ENCODE data around the gene SYAP1. TPM values are rescaled to one million over a fixed set of nuclear protein-coding genes. Genes with fewer than 3 reads are reported as not detected.

The SYAP1 gene
- polyA plus RNA-seq, 4 donors = 17.6 to 38.4 (median 26.7) TPM

- Histone ChIP-seq H3K4me1 (ENCODE audit: control insufficient read depth in 3 of 3, insufficient read depth in 2 of 3, low read depth in 1 of 3, low read length in 2 of 3) (no peaks in the 10 kb centered on the region), H3K27ac (ENCODE audit: low read depth in 1 of 3, low read length in 2 of 3) (peak overlapping the region in 2 of 3 donors; percentile 86 to 98), H3K9me3 (ENCODE audit: control insufficient read depth in 2 of 2, insufficient read depth in 1 of 2, low read depth in 1 of 2, low read length in 1 of 2) (no peaks in the 10 kb centered on the region), H3K27me3 (ENCODE audit: control insufficient read depth in 3 of 3, insufficient read depth in 3 of 3, low read length in 3 of 3) (no peaks in the 10 kb centered on the region), H3K36me3 (ENCODE audit: control insufficient read depth in 3 of 3, insufficient read depth in 2 of 3, low read depth in 1 of 3, low read length in 3 of 3) (peaks cover 0 to 3% (median 0%) of the 10 kb centered on the region in 3 donors), H3K4me3 (ENCODE audit: low read depth in 1 of 3, low read length in 3 of 3) (peak overlapping the region; percentile 57 to 79 (median 67))
- peak in 1 of 2 donors; percentile 39 for DNase-seq
- WGBS, 3 donors = 2 to 6% (median 3%) methylated on average over 25 to 72 of the region's 73 CpGs
- no peak for FAIRE-seq
These were observed 67.7 kb downstream of the SYAP1 start for GRCh38 chrX:16786791-16787735.

DNA sequence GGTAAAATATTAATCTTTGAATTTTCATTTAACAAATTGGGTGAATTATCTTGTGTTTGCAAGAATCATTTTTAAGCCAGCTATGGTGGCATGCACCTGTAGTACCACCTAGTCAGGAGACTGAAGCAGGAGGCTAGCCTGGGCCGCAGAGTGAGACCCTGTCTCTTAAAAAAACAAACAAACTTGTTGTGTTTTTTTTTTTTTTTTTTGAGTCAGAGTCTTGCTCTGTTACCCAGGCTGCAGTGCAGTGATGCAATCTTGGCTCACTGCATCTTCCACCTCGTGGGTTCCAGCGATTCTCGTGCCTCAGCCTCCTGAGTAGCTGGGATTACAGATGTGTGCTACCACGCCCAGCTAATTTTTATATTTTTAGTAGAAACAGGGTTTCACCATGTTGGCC is 69.1 kb downstream of the SYAP1 start:
- Histone ChIP-seq H3K36me3 (ENCODE audit: control insufficient read depth in 3 of 3, insufficient read depth in 2 of 3, low read depth in 1 of 3, low read length in 3 of 3) (peaks cover 0 to 3% (median 0%) of the 10 kb centered on the region in 3 donors), H3K4me1 (ENCODE audit: control insufficient read depth in 3 of 3, insufficient read depth in 2 of 3, low read depth in 1 of 3, low read length in 2 of 3) (no peaks in the 10 kb centered on the region), H3K27ac (ENCODE audit: low read depth in 1 of 3, low read length in 2 of 3) (no peak overlapping the region), H3K9me3 (ENCODE audit: control insufficient read depth in 2 of 2, insufficient read depth in 1 of 2, low read depth in 1 of 2, low read length in 1 of 2) (no peaks in the 10 kb centered on the region), H3K27me3 (ENCODE audit: control insufficient read depth in 3 of 3, insufficient read depth in 3 of 3, low read length in 3 of 3) (no peaks in the 10 kb centered on the region), H3K4me3 (ENCODE audit: low read depth in 1 of 3, low read length in 3 of 3) (no peak overlapping the region)
- DNase-seq (no peak), FAIRE-seq (no peak)
- WGBS, 3 donors = 65 to 79% (median 72%) methylated on average over 5 of the region's 5 CpGs

DNA sequence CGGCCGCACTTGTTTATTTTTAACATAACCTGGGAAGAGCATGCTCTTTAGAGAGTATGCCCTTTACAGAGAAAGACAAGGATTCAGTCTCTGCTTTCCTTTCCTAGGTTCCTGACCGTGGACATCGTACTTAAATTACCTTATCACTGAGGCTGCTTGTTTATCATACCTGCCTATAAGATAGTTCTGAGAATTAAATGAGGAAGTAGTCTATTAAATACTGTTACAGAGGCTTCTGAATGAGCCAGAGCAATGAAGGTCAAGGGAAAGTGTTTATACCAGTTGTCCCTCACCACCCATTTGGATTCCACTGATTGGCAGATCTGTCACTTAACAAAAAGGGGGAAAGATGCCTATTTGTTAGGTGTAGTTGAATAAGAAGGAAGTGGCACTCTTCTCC is 76.9 kb downstream of the SYAP1 start:
- no peak for FAIRE-seq
- H3K27ac ChIP-seq (ENCODE audit: low read depth in 1 of 3, low read length in 2 of 3) = peak overlapping the region in 2 of 3 donors; percentile 49 to 56
- peaks cover 0 to 13% (median 0%) of the 10 kb centered on the region in 3 donors for H3K36me3 ChIP-seq (ENCODE audit: control insufficient read depth in 3 of 3, insufficient read depth in 2 of 3, low read depth in 1 of 3, low read length in 3 of 3)
- 32 to 74% (median 54%) methylated on average over 4 of the region's 4 CpGs for WGBS, 3 donors
- H3K9me3 ChIP-seq (ENCODE audit: control insufficient read depth in 2 of 2, insufficient read depth in 1 of 2, low read depth in 1 of 2, low read length in 1 of 2) = no peaks in the 10 kb centered on the region
- peak in 1 of 2 donors; percentile 52 for DNase-seq
- no peak overlapping the region for H3K4me3 ChIP-seq (ENCODE audit: low read depth in 1 of 3, low read length in 3 of 3)
- peaks cover 0 to 2% (median 0%) of the 10 kb centered on the region in 3 donors for H3K4me1 ChIP-seq (ENCODE audit: control insufficient read depth in 3 of 3, insufficient read depth in 2 of 3, low read depth in 1 of 3, low read length in 2 of 3)
- no peaks in the 10 kb centered on the region for H3K27me3 ChIP-seq (ENCODE audit: control insufficient read depth in 3 of 3, insufficient read depth in 3 of 3, low read length in 3 of 3)

- FAIRE-seq (no peak), DNase-seq (no peak)
- no peaks in the 10 kb centered on the region for H3K27me3 ChIP-seq (ENCODE audit: control insufficient read depth in 3 of 3, insufficient read depth in 3 of 3, low read length in 3 of 3)
These were observed 77.9 kb downstream of the SYAP1 start for GRCh38 chrX:16797358-16797757.

DNA sequence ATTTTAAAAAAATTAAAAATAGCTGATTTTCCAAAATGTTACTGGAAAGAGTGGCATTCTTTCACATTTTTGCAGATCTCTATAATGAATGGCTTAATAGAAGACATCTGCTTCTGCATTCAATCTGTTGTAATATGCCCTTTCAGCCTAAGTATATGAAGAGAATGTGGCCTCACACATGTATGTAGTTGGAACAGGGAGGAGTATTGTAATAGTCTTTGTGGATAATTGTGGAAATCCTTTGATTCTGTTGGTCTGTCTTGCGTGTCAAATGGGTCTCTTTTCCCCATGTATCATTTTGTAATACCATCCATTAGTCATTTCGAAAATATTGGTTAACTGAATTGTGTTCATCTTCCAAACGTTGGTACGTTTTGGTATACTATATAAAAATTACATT is 78.4 kb downstream of the SYAP1 start:
- H3K36me3 ChIP-seq (ENCODE audit: control insufficient read depth in 3 of 3, insufficient read depth in 2 of 3, low read depth in 1 of 3, low read length in 3 of 3) = peaks cover 0 to 15% (median 0%) of the 10 kb centered on the region in 3 donors
- no peak overlapping the region for H3K4me3 ChIP-seq (ENCODE audit: low read depth in 1 of 3, low read length in 3 of 3)
- WGBS, 3 donors = 79 to 88% (median 86%) methylated on average over 4 of the region's 4 CpGs
- no peaks in the 10 kb centered on the region for H3K27me3 ChIP-seq (ENCODE audit: control insufficient read depth in 3 of 3, insufficient read depth in 3 of 3, low read length in 3 of 3)
- DNase-seq (no peak), FAIRE-seq (no peak)
- peaks cover 0 to 2% (median 0%) of the 10 kb centered on the region in 3 donors for H3K4me1 ChIP-seq (ENCODE audit: control insufficient read depth in 3 of 3, insufficient read depth in 2 of 3, low read depth in 1 of 3, low read length in 2 of 3)
- H3K27ac ChIP-seq (ENCODE audit: low read depth in 1 of 3, low read length in 2 of 3) = no peak overlapping the region
- H3K9me3 ChIP-seq (ENCODE audit: control insufficient read depth in 2 of 2, insufficient read depth in 1 of 2, low read depth in 1 of 2, low read length in 1 of 2) = no peaks in the 10 kb centered on the region

More at GRCh38 chrX:16797358-16797757, 77.9 kb downstream of the SYAP1 start:
- Histone ChIP-seq H3K4me3 (ENCODE audit: low read depth in 1 of 3, low read length in 3 of 3) (no peak overlapping the region), H3K36me3 (ENCODE audit: control insufficient read depth in 3 of 3, insufficient read depth in 2 of 3, low read depth in 1 of 3, low read length in 3 of 3) (peaks cover 0 to 13% (median 0%) of the 10 kb centered on the region in 3 donors), H3K27ac (ENCODE audit: low read depth in 1 of 3, low read length in 2 of 3) (no peak overlapping the region), H3K9me3 (ENCODE audit: control insufficient read depth in 2 of 2, insufficient read depth in 1 of 2, low read depth in 1 of 2, low read length in 1 of 2) (no peaks in the 10 kb centered on the region), H3K4me1 (ENCODE audit: control insufficient read depth in 3 of 3, insufficient read depth in 2 of 3, low read depth in 1 of 3, low read length in 2 of 3) (peaks cover 0 to 2% (median 0%) of the 10 kb centered on the region in 3 donors)
- 80 to 93% (median 89%) methylated on average over 5 of the region's 5 CpGs for WGBS, 3 donors

DNA sequence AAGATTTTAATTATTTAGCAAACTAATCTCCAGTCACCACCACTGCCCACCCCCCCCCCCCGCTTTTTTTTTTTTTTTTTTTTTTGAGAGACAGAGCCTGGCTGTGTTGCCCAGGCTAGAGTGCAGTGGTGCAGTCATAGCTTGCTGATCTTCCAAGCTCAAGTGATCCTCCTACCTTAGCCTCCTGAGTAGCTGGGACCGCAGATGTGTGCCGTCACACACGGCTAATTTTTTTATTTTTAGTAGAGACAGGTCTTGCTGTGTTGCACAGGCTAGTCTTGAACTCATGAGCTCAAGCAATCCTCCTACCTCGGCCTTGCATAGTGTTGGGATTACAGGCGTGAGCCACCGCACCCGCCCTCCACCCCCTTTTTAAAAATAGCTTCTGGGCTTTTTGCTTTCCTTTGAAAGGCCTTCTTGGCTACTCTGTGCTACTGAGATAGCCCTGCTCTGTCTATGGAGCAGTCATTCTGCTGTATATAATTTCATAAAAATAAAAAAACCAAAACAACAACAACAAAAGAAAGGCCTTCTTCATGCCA is 85.6 kb downstream of the SYAP1 start:
- peaks cover 0 to 7% (median 0%) of the 10 kb centered on the region in 3 donors for H3K4me1 ChIP-seq (ENCODE audit: control insufficient read depth in 3 of 3, insufficient read depth in 2 of 3, low read depth in 1 of 3, low read length in 2 of 3)
- no peak for FAIRE-seq
- WGBS, 3 donors = 81 to 95% (median 95%) methylated on average over 7 to 8 of the region's 8 CpGs
- no peaks in the 10 kb centered on the region for H3K9me3 ChIP-seq (ENCODE audit: control insufficient read depth in 2 of 2, insufficient read depth in 1 of 2, low read depth in 1 of 2, low read length in 1 of 2)
- peaks cover 0 to 6% (median 0%) of the 10 kb centered on the region in 3 donors for H3K36me3 ChIP-seq (ENCODE audit: control insufficient read depth in 3 of 3, insufficient read depth in 2 of 3, low read depth in 1 of 3, low read length in 3 of 3)
- H3K4me3 ChIP-seq (ENCODE audit: low read depth in 1 of 3, low read length in 3 of 3) = no peak overlapping the region
- H3K27me3 ChIP-seq (ENCODE audit: control insufficient read depth in 3 of 3, insufficient read depth in 3 of 3, low read length in 3 of 3) = no peaks in the 10 kb centered on the region
- no peak overlapping the region for H3K27ac ChIP-seq (ENCODE audit: low read depth in 1 of 3, low read length in 2 of 3)
- DNase-seq = no peak

DNA sequence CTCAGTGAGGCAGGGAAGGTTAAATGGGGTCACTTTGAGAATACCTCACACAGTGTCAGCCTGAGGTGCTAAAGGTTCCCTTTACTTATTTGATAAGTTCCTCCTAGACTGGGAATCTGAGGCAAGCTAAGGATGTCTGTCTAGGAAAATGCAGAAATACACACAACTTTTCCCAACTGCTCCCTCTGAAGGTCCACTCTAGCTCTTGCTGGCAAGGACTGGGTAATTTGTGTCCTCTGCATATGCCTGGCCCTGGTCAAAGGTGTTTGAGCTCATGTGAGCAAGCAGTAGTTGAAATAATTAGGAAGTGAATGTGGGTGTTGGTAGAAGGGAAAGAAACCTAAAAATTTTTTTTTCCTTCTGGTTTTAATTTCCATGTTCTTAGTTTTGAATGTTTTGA is 88.1 kb downstream of the SYAP1 start:
- Histone ChIP-seq H3K27ac (ENCODE audit: low read depth in 1 of 3, low read length in 2 of 3) (peak overlapping the region; percentile 54 to 60 (median 56)), H3K4me1 (ENCODE audit: control insufficient read depth in 3 of 3, insufficient read depth in 2 of 3, low read depth in 1 of 3, low read length in 2 of 3) (peaks cover 0 to 7% (median 0%) of the 10 kb centered on the region in 3 donors), H3K4me3 (ENCODE audit: low read depth in 1 of 3, low read length in 3 of 3) (no peak overlapping the region), H3K36me3 (ENCODE audit: control insufficient read depth in 3 of 3, insufficient read depth in 2 of 3, low read depth in 1 of 3, low read length in 3 of 3) (peaks cover 0 to 11% (median 0%) of the 10 kb centered on the region in 3 donors), H3K9me3 (ENCODE audit: control insufficient read depth in 2 of 2, insufficient read depth in 1 of 2, low read depth in 1 of 2, low read length in 1 of 2) (no peaks in the 10 kb centered on the region), H3K27me3 (ENCODE audit: control insufficient read depth in 3 of 3, insufficient read depth in 3 of 3, low read length in 3 of 3) (no peaks in the 10 kb centered on the region)
- FAIRE-seq (no peak), DNase-seq (peak; percentile 22 to 61)

DNA sequence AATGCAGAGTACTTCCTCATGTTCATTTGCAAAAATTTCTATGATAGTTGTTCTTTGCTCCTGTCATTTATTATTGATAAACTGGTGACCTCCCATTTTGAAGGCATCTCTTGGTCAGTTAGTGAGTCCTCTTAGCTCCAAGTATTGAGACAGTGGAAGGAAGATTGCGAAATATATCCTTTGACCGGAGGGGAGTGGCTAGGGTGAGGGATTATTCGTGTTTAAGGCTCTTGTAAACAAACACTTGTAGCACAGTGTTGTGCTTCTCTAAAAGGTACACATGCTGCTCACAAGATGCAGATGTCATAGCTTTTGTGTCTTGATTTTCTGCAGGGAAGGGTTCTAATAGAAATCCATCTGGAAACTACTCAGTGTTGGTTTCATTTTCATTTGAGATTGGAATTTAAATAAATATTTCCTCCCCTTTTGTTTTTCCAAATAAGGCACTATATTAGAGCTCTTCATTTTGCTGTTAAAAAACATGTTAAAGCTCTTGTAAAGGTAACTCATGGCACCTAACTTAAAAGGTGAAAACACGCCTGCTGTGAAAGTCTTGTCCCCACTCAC is 88.6 kb downstream of the SYAP1 start:
- peaks cover 0 to 7% (median 0%) of the 10 kb centered on the region in 3 donors for H3K4me1 ChIP-seq (ENCODE audit: control insufficient read depth in 3 of 3, insufficient read depth in 2 of 3, low read depth in 1 of 3, low read length in 2 of 3)
- DNase-seq (peak; percentile 72 to 82), FAIRE-seq (no peak)
- 11 to 34% (median 31%) methylated on average over 4 of the region's 4 CpGs for WGBS, 3 donors
- H3K9me3 ChIP-seq (ENCODE audit: control insufficient read depth in 2 of 2, insufficient read depth in 1 of 2, low read depth in 1 of 2, low read length in 1 of 2) = no peaks in the 10 kb centered on the region
- no peaks in the 10 kb centered on the region for H3K27me3 ChIP-seq (ENCODE audit: control insufficient read depth in 3 of 3, insufficient read depth in 3 of 3, low read length in 3 of 3)
- H3K36me3 ChIP-seq (ENCODE audit: control insufficient read depth in 3 of 3, insufficient read depth in 2 of 3, low read depth in 1 of 3, low read length in 3 of 3) = peaks cover 0 to 6% (median 0%) of the 10 kb centered on the region in 3 donors
- H3K4me3 ChIP-seq (ENCODE audit: low read depth in 1 of 3, low read length in 3 of 3) = no peak overlapping the region
- H3K27ac ChIP-seq (ENCODE audit: low read depth in 1 of 3, low read length in 2 of 3) = peak overlapping the region in 2 of 3 donors; percentile 49 to 60
